ENCODE measurements around the gene GID8.

Gene GID8

DNA sequence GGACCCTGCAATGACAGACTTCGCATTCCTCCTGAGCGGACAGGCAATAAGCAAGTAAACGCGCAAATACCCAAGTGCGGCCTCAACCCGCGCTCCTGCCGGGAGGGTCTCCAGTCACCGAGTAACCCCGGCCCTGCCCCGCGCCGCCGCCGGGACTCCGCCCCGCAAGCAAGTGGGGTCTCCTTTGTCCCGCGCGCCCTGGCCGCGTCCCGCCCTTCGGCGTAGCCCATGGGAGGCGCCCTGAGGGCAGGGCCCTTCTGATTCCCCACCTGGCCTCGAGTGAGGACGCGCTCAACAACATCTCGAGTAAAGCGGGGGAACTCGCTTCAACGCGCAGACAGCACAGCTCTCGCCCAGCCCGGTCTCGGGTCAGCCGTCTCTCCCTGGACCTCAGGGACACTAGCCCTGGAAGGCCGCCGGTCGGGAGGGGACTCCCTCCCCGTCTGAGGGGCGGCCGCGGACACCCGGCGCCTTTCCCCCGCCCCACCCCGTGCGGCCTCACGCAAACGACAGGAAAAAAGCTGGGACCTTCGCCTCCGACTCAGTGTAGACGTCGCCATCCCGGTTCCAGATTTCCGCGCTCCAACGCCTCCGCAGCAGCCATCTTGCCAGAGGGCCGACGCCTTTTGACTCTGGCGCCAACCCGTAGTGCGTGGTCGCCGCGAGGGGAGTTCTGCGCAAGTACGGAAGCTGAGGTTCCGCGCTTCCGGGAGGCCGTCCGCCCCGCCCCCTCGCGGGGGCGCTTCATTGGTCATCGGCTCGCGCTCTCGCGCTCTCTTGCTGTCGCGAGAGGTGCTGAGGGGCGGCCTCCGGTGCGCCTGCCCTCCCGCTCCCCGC, 461 bp upstream of the GID8 start:
- Mint-ChIP-seq H3K36me3 (ENCODE audit: low read depth) (peaks cover 20% of the 10 kb centered on the region), H3K4me3 (peak overlapping the region; percentile 98), H3K9me3 (no peaks in the 10 kb centered on the region), H3K4me1 (ENCODE audit: low read depth) (peaks cover 21% of the 10 kb centered on the region), H3K27me3 (ENCODE audit: low read depth) (no peaks in the 10 kb centered on the region), H3K27ac (peak overlapping the region; percentile 96)

DNA sequence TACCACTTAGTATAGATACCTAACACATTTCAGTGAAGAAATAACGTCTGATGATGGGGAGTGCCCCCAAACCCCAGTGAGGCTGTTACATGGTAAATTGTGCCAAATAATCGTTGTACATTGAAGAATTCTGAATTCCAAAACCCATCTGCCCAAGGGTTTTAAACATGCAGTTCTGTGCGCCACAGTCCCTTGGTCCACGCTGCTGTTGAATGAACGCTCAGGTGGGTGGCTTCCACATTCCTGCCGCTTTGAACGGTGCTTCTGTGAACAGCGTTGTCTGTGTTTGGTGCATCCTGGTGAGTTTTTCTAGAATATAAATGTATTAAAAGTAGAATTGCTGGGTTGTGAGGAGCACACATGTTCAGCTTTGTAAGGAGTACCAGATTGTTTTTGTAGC, 2.9 kb downstream of the GID8 start:
- H3K36me3 Mint-ChIP-seq (ENCODE audit: low read depth) = peaks cover 29% of the 10 kb centered on the region
- no peaks in the 10 kb centered on the region for H3K27me3 Mint-ChIP-seq (ENCODE audit: low read depth)
- H3K4me1 Mint-ChIP-seq (ENCODE audit: low read depth) = peaks cover 16% of the 10 kb centered on the region
- H3K27ac Mint-ChIP-seq = no peak overlapping the region
- H3K9me3 Mint-ChIP-seq = no peaks in the 10 kb centered on the region
- H3K4me3 Mint-ChIP-seq = no peak overlapping the region

DNA sequence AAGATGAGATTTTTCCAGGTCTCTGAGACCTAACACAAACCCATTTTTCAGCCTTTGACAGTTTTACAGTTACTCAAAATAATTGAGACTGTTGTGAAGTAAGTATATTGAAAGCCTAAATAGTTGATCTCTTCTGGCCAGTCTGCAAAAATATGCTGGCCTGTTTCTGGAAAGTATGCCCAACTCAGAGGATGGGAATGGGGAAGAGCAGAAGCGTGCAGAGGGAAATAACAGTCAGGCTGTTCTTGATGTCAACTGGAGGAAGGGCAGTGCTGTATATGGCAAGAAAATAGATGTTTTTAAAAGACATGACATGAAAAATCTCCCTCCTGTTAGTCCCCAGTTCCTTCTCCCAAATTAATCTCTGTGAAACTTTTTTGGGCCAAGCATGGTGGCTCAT, 3.8 kb downstream of the GID8 start:
- Mint-ChIP-seq H3K27ac (no peak overlapping the region), H3K27me3 (ENCODE audit: low read depth) (no peaks in the 10 kb centered on the region), H3K9me3 (no peaks in the 10 kb centered on the region), H3K36me3 (ENCODE audit: low read depth) (peaks cover 36% of the 10 kb centered on the region), H3K4me3 (no peak overlapping the region), H3K4me1 (ENCODE audit: low read depth) (peaks cover 16% of the 10 kb centered on the region)

DNA sequence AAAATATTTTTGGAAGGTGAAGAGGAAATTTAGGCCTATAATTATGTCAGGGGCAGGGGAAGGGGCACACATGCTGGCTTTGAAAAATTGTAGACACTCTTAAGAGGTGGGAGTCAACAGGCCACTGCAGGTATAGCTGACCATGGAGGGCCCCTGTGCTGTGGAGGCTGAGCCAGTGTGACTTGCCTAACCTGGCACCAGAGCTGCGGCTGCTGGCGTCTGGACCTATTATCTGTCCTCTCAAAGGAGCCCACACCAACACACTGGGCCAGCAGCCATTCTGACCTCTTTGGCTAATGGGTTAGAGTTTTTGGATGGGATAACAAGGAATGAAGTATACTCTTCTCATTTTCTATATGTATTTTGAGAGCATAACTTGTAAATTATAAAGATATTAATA, 4.5 kb downstream of the GID8 start:
- Mint-ChIP-seq H3K9me3 (no peaks in the 10 kb centered on the region), H3K4me1 (ENCODE audit: low read depth) (peaks cover 14% of the 10 kb centered on the region), H3K27me3 (ENCODE audit: low read depth) (no peaks in the 10 kb centered on the region), H3K27ac (no peak overlapping the region), H3K4me3 (no peak overlapping the region), H3K36me3 (ENCODE audit: low read depth) (peaks cover 38% of the 10 kb centered on the region)

DNA sequence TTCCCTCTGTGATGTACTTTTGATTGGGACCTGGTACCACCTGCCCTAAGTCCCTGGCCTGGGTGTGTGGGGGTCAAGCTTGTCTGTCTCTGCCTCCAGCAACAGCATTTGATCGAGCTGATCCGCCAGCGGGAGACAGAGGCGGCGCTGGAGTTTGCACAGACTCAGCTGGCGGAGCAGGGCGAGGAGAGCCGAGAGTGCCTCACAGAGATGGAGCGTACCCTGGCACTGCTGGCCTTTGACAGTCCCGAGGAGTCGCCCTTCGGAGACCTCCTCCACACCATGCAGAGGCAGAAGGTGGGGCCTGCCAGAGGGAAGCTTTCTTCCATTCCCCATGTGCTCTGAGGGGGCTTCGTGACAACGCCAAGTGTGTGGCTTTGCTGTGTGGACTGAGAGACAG, 5.4 kb downstream of the GID8 start:
- Mint-ChIP-seq H3K36me3 (ENCODE audit: low read depth) (peaks cover 45% of the 10 kb centered on the region), H3K4me1 (ENCODE audit: low read depth) (peaks cover 14% of the 10 kb centered on the region), H3K9me3 (no peaks in the 10 kb centered on the region), H3K27me3 (ENCODE audit: low read depth) (no peaks in the 10 kb centered on the region), H3K4me3 (no peak overlapping the region), H3K27ac (no peak overlapping the region)

DNA sequence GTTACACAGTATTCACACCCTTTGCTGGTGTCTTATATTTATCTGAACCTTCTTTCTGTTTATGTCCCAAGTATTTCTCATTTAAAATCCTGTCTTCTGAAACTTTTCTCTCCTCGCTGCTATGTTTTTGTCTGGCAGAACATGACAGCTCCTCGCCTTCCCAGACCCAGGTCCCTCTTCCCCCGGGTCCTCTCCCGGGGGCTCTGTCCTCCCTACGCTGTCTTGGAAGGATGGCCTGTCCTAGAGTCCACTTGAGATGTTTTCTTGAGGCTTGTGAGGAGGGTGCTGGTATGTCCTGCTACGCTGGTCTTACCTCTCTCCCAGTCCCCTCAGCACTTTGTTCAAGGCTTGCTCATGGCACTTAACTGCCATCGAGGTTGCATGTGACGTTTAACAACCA, 6.2 kb downstream of the GID8 start:
- Mint-ChIP-seq H3K4me3 (no peak overlapping the region), H3K36me3 (ENCODE audit: low read depth) (peaks cover 50% of the 10 kb centered on the region), H3K4me1 (ENCODE audit: low read depth) (peaks cover 11% of the 10 kb centered on the region), H3K27me3 (ENCODE audit: low read depth) (no peaks in the 10 kb centered on the region), H3K27ac (no peak overlapping the region), H3K9me3 (no peaks in the 10 kb centered on the region)

DNA sequence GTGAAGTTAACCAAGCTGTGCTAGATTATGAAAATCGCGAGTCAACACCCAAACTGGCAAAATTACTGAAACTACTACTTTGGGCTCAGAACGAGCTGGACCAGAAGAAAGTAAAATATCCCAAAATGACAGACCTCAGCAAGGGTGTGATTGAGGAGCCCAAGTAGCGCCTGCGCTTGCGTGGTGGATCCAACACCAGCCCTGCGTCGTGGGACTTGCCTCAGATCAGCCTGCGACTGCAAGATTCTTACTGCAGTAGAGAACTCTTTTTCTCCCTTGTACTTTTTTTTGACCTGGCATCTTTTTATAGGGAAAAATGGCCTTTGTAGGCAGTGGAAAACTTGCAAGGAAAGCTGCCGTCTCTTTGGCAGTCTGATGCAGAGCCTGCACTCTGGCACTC, 6.8 kb downstream of the GID8 start:
- no peaks in the 10 kb centered on the region for H3K9me3 Mint-ChIP-seq
- peaks cover 5% of the 10 kb centered on the region for H3K4me1 Mint-ChIP-seq (ENCODE audit: low read depth)
- H3K4me3 Mint-ChIP-seq = no peak overlapping the region
- H3K36me3 Mint-ChIP-seq (ENCODE audit: low read depth) = peaks cover 54% of the 10 kb centered on the region
- no peak overlapping the region for H3K27ac Mint-ChIP-seq
- no peaks in the 10 kb centered on the region for H3K27me3 Mint-ChIP-seq (ENCODE audit: low read depth)

DNA sequence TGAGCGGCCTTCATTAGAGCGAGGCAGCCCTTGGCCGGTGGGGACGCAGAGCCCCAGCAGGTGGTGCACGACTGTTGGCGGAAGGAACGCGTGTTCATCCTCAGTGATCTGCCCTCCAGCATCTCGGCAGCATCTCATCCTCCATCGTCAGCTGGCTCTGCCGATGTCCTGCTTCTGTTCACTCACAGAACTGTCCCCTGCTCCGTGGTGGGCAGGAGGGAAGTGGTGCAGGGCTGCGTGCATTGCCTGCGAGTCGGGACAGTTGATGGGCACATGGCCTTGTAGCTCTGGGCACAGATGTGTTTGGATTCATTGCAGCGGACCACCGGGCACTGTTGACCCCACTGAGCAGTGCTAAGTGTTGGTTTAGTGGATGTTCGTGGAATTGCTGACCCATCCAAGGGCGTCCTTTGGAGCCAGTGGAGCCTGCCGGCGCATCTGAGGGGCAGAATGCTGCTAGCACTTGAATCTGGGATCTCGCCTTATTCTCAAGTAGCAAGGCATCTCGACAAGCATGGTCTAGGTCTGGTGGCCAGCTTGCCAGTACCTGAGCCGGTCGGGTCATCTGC, 7.9 kb downstream of the GID8 start:
- Mint-ChIP-seq H3K4me1 (ENCODE audit: low read depth) (peaks cover 5% of the 10 kb centered on the region), H3K27ac (no peak overlapping the region), H3K36me3 (ENCODE audit: low read depth) (peaks cover 61% of the 10 kb centered on the region), H3K9me3 (no peaks in the 10 kb centered on the region), H3K4me3 (no peak overlapping the region), H3K27me3 (ENCODE audit: low read depth) (no peaks in the 10 kb centered on the region)

DNA sequence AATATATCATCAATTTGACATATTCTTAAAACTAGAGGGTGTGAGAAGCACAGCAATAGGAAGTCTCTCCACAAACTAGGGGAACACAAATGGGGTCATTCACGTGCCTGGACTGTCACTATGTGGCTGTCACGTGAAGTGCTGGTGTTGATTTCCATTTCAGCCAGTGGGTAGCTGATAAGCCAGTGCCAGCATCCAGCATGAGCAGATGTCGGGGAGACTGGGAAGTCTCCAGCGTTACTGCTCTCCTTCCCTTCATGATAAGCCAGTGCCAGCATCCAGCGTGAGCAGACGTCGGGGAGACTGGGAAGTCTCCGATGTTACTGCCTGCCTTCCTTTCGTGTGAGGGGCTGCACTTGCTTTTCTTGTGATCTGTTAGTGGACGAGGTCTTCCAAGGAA, 9.0 kb downstream of the GID8 start:
- H3K27me3 Mint-ChIP-seq (ENCODE audit: low read depth) = no peaks in the 10 kb centered on the region
- no peak overlapping the region for H3K27ac Mint-ChIP-seq
- H3K9me3 Mint-ChIP-seq = no peaks in the 10 kb centered on the region
- no peak overlapping the region for H3K4me3 Mint-ChIP-seq
- H3K36me3 Mint-ChIP-seq (ENCODE audit: low read depth) = peaks cover 55% of the 10 kb centered on the region
- H3K4me1 Mint-ChIP-seq (ENCODE audit: low read depth) = peaks cover 4% of the 10 kb centered on the region

DNA sequence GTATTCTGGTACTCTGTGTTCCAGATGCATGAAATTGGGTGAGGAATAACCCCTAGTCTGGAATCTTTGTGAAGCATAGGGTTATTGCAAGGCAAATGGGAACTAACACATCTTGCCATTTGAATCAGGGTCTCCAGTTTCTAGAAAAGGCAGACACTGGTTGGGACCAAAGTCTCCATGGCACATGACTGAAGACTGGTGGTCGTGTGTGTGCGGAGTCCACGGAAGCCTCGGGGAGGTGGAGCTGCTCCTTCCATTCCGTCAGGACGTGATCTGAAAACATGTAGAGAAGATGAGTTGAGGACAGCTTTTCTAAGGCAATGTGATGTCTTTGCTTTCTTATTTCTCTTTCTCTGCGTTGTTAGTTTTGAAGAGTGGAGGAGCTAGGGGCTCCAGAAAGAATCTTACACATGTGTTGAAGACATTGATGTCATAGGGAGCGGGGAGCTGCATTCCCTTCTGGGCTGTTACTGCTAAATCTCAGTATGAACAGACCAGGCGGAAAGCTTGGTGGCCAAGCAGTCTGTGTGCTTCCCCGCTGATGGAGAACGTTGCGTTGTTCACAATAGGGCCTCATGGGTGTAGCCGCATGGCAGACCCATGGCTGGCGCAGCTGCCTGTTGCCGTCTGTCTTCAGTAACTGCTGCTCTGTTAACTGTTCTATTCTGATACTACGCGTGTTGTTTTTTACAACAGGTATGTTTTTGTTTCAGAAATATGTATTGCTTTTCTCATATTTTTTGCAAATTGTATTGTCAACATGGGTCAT, 9.8 kb downstream of the GID8 start:
- Mint-ChIP-seq H3K27ac (no peak overlapping the region), H3K4me3 (no peak overlapping the region), H3K4me1 (ENCODE audit: low read depth) (peaks cover 7% of the 10 kb centered on the region), H3K9me3 (no peaks in the 10 kb centered on the region), H3K27me3 (ENCODE audit: low read depth) (no peaks in the 10 kb centered on the region), H3K36me3 (ENCODE audit: low read depth) (peaks cover 51% of the 10 kb centered on the region)

DNA sequence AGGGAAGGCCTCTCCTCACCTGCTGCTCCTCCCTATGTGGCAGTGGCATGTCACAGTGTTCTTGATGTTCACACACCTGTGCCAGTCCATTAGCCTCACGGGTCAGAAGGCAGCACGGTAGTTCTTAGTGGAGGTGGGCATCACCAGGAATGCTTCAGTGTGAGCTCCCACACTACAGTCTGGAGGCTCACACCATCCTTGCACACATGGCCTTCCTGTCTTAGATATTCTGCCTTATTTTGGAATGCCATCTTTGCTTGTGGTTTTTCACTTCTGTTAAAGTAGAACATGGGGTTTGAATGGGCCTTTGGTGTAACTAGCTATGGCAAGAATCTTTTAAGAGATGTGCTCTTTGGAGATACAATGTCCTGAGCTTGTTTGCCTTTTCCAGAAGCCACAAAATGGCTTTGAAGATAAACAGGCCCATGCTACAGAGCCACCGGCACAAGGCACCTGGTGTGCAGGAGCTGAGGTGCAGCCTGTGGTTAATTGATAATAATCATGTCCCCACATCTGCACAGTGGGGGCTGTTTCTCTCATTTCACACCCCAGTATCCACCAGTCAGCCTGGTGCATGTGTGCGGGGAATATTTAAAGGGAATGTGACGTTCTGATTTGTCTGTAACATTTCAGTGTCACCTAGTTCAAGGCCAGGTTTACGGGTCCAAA, 11.3 kb downstream of the GID8 start:
- peaks cover 12% of the 10 kb centered on the region for H3K4me1 Mint-ChIP-seq (ENCODE audit: low read depth)

DNA sequence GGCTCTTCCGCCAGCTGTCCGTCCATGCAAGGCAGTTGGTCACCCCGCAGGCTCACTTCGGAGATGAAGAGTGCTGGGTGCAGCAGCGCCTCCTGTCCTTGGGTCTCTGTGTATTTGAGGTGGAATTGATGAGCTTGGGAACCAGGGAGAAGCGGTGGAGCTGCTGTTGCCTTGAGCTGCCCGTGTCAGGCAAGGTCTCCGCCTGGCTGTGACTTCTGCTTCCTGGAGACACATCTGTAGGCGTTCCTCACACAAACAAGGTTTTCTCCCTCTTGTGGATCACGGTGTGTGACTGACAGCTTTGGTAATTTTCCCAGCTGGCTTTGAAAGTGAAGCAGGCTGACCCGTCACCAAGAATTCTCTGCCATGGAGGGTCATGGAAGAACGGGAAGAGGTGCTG, 12.0 kb downstream of the GID8 start:
- Mint-ChIP-seq H3K36me3 (ENCODE audit: low read depth) (peaks cover 40% of the 10 kb centered on the region), H3K9me3 (no peaks in the 10 kb centered on the region), H3K4me1 (ENCODE audit: low read depth) (peaks cover 17% of the 10 kb centered on the region), H3K27ac (no peak overlapping the region), H3K27me3 (ENCODE audit: low read depth) (no peaks in the 10 kb centered on the region), H3K4me3 (no peak overlapping the region)

More for the DNA sequence above, 11.3 kb downstream of the GID8 start:
- Mint-ChIP-seq H3K9me3 (no peaks in the 10 kb centered on the region), H3K27me3 (ENCODE audit: low read depth) (no peaks in the 10 kb centered on the region), H3K27ac (no peak overlapping the region), H3K4me3 (no peak overlapping the region), H3K36me3 (ENCODE audit: low read depth) (peaks cover 44% of the 10 kb centered on the region)

DNA sequence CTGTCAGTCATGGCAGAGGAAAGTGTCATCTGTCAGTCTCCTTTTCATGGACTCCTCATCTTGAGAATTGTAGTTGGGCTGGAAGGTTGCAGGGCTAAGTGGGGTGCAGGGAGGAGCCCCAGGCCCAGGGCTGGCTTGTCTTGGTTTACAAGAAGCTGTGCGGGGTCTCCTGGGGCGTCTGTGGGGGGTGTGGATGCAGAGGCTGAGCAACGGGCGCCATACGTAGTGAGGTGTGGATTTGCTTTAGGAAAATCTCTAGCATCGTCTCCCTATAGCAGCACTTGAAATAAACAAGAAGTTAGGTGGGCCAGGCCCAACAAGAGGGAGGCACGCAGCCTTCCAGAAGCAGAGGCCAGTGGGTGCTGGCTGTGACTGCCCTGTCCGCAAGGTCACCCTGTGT, 12.8 kb downstream of the GID8 start:
- H3K9me3 Mint-ChIP-seq = no peaks in the 10 kb centered on the region
- no peak overlapping the region for H3K27ac Mint-ChIP-seq
- peaks cover 17% of the 10 kb centered on the region for H3K4me1 Mint-ChIP-seq (ENCODE audit: low read depth)
- H3K4me3 Mint-ChIP-seq = no peak overlapping the region
- peaks cover 40% of the 10 kb centered on the region for H3K36me3 Mint-ChIP-seq (ENCODE audit: low read depth)
- no peaks in the 10 kb centered on the region for H3K27me3 Mint-ChIP-seq (ENCODE audit: low read depth)

DNA sequence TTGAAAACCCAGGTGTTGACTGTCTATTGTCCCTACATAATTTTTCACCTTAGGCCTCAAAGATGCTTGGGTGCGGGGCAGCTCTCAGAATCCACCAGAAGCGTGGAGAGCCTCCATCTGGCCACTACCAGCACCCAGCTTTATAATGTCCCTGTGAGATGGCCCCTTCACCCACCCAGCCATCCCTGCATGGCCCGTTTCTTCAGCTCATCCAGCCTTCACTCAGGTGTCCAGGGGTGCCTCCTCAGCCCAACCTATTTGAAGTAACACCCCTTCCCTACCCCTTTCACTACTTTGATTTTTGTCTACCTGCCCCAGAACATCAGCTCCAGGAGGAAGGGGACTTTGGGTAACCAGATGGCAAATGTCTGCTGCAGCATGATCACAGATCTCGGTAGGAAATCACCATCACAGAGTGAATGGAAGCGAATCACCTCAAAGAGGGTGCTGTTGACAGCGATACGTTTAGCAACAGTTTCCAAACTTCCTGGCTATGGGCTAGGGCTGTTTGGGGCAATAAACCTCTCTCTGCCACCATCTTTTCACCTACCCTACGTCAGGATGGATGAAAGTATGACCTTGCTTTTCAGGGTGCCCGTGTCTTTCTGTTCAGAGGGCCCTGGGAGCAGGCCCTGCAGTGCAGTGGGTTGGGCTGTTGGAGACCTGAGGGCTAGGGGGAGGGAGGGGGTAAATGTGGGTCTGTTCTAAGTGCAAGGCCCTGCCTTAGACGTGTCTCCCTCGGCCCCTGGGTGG, 13.4 kb downstream of the GID8 start:
- Mint-ChIP-seq H3K27ac (no peak overlapping the region), H3K36me3 (ENCODE audit: low read depth) (peaks cover 38% of the 10 kb centered on the region), H3K4me3 (no peak overlapping the region), H3K4me1 (ENCODE audit: low read depth) (peaks cover 17% of the 10 kb centered on the region), H3K9me3 (no peaks in the 10 kb centered on the region), H3K27me3 (ENCODE audit: low read depth) (no peaks in the 10 kb centered on the region)

Data from T-helper 1 cell treated with Interleukin-12 subunit alpha and Interleukin-12 subunit beta and Interleukin-4 antibody, amounts not matched to agents 30 μg/mL and 1 μg/mL, for 36 hours (primary cell).